Choroid plexus epithelial cell (primary cell): Measurements from ENCODE around the gene KMT2E.
A peak's percentile ranks its signal among the peaks of the same experiment; 100 is the strongest.

ENCODE experiments used
- DNase-seq: peaks from one replicate; pipeline ENCODE4 v3.0.0-alpha.2; 2010; ENCODE audit warnings: low read depth
- H3K4me3 ChIP-seq: 2 replicates; pipeline ENCODE4 v1.5.1; 2011; ENCODE audit warnings: low read depth, mild to moderate bottlenecking, control low read depth, low read length, moderate library complexity
- TF ChIP-seq, protein P1 (sequence below): conservative IDR thresholded peaks from 2 replicates; pipeline ENCODE4 v1.5.1; 2011; ENCODE audit warnings: low read depth, mild to moderate bottlenecking, control low read depth, inconsistent platforms, low read length, moderate library complexity

KMT2E gene

DNA sequence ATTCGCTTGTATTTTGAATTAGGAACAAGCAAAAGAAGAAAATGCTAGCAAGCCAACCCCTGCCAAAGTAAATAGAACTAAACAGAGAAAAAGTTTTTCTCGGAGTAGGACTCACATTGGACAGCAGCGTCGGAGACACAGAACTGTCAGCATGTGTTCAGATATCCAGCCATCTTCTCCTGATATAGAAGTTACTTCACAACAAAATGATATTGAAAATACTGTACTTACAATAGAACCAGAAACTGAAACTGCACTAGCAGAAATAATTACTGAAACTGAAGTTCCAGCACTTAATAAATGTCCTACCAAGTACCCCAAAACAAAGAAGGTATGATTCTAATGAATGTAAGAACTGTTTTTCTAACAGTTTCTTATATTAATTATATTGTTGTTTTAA, 87.9 kb downstream of the KMT2E start:
- TF ChIP-seq, protein P1, sequence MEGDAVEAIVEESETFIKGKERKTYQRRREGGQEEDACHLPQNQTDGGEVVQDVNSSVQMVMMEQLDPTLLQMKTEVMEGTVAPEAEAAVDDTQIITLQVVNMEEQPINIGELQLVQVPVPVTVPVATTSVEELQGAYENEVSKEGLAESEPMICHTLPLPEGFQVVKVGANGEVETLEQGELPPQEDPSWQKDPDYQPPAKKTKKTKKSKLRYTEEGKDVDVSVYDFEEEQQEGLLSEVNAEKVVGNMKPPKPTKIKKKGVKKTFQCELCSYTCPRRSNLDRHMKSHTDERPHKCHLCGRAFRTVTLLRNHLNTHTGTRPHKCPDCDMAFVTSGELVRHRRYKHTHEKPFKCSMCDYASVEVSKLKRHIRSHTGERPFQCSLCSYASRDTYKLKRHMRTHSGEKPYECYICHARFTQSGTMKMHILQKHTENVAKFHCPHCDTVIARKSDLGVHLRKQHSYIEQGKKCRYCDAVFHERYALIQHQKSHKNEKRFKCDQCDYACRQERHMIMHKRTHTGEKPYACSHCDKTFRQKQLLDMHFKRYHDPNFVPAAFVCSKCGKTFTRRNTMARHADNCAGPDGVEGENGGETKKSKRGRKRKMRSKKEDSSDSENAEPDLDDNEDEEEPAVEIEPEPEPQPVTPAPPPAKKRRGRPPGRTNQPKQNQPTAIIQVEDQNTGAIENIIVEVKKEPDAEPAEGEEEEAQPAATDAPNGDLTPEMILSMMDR: no peak
- peak; percentile 61 for DNase-seq
- H3K4me3 ChIP-seq: no peak overlapping the region

- TF ChIP-seq, protein P1: no peak
- no peak for DNase-seq
- H3K4me3 ChIP-seq: no peak overlapping the region
Measured at GRCh38 chr7:105102557-105103352, 88.8 kb downstream of the KMT2E start.

DNA sequence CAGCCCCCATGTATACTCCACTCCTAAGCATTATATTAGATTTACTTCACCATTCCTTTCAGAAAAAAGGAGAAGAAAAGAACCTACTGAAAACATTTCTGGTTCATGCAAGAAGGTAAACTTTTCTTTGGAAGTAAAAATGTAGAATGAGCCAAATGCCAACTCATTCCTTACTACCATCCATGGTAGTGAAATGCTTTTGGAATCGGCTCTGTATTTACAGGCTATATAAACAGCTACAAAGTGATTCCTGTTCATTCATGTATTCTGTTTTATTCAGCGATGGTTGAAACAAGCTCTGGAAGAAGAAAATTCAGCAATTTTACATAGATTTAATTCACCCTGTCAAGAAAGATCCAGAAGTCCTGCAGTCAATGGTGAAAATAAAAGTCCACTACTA, 91.6 kb downstream of the KMT2E start:
- no peak overlapping the region for H3K4me3 ChIP-seq
- no peak for DNase-seq
- TF ChIP-seq, protein P1: no peak

DNA sequence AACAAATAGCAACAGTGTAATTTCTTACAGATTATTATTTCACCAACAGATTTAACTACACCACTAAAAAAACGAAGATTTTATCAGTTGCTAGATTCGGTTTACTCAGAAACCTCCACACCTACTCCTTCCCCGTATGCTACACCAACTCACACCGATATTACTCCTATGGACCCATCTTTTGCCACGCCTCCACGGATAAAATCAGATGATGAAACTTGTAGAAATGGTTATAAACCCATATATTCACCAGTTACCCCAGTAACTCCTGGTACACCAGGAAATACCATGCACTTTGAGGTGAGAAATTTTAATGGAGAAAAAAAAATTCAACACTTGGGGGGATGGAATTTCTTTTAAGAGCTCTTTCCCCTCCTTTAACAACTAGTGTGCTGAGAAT, 92.5 kb downstream of the KMT2E start:
- no peak for DNase-seq
- TF ChIP-seq, protein P1: no peak
- no peak overlapping the region for H3K4me3 ChIP-seq

DNA sequence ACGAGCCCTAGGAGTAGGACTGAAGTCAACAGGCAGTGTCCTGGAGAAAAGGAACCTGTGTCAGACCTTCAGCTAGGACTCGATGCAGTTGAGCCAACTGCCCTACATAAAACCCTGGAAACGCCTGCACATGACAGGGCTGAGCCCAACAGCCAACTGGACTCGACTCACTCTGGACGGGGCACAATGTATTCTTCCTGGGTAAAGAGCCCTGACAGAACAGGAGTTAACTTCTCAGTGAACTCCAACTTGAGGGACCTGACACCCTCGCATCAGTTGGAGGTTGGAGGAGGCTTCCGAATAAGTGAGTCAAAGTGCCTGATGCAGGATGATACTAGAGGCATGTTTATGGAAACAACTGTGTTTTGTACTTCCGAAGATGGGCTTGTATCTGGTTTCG, 93.5 kb downstream of the KMT2E start:
- DNase-seq: no peak
- TF ChIP-seq, protein P1: no peak
- H3K4me3 ChIP-seq: no peak overlapping the region

- TF ChIP-seq, protein P1: no peak
- H3K4me3 ChIP-seq: no peak overlapping the region
- no peak for DNase-seq
Measured at GRCh38 chr7:105112440-105113418, 98.7 kb downstream of the KMT2E start.
